Measurements from ENCODE around the gene PUSL1. TPM values are rescaled to one million over a fixed set of nuclear protein-coding genes. Genes with fewer than 3 reads are reported as not detected.

The PUSL1 gene
- total and polyA plus RNA-seq, 2 of the 13 experiments (the other 11 are each of a cell fraction or from before 2014, with no cell fraction given): 8.3 to 22.2 TPM

- TF ChIP-seq ZBTB25 (CRISPR knock-in tag; IDR thresholded peaks at IDR 0.05) (no peak), MBNL3 (CRISPR knock-in tag; conservative IDR thresholded peaks at IDR 0.05) (no peak), KDM5B (CRISPR knock-in tag; IDR thresholded peaks at IDR 0.05; ENCODE audit: borderline replicate concordance) (0 out of 2 replicates have a peak, but pooled peaks have one; percentile 12), ZNF567 (CRISPR knock-in tag; IDR thresholded peaks at IDR 0.05; ENCODE audit: borderline replicate concordance) (no peak), SRSF1 (optimal IDR thresholded peaks at IDR 0.05; ENCODE audit: low read depth, low read length) (no peak), EHMT2 (IDR thresholded peaks at IDR 0.05; ENCODE audit: borderline replicate concordance, low read depth, low read length) (no peak), ARNTL (CRISPR knock-in tag; IDR thresholded peaks at IDR 0.05) (no peak), ZNF224 (CRISPR knock-in tag; IDR thresholded peaks at IDR 0.05) (peak; percentile 4; the same call in 1 of the 2 replicates), FOXA3 (CRISPR knock-in tag; IDR thresholded peaks at IDR 0.05) (no peak), EZH2 (conservative IDR thresholded peaks at IDR 0.05; ENCODE audit: low read depth, low read length) (no peak), HMG20B (CRISPR knock-in tag; conservative IDR thresholded peaks at IDR 0.05) (no peak), ZFY (CRISPR knock-in tag; IDR thresholded peaks at IDR 0.05) (peak; percentile 12; the same call in 1 of the 2 replicates), CCDC6 (CRISPR knock-in tag; IDR thresholded peaks at IDR 0.05) (peak; percentile 38; the same call in 1 of the 2 replicates), CREM (IDR thresholded peaks at IDR 0.05) (no peak), CREM (CRISPR knock-in tag; IDR thresholded peaks at IDR 0.05) (no peak; the same call in 1 of the 2 replicates), BRD4 (CRISPR knock-in tag; IDR thresholded peaks at IDR 0.05) (no peak), ZNF777 (CRISPR knock-in tag; IDR thresholded peaks at IDR 0.05) (peak; percentile 74; the same call in 1 of the 2 replicates), ZNF251 (CRISPR knock-in tag; IDR thresholded peaks at IDR 0.05) (no peak), SRY (CRISPR knock-in tag; IDR thresholded peaks at IDR 0.05) (peak; percentile 34; the same call in 1 of the 2 replicates), ZNF354B (CRISPR knock-in tag; IDR thresholded peaks at IDR 0.05) (no peak)
Measured at GRCh38 chr1:1308756-1309250, 406 bp downstream of the PUSL1 start (continued).

Measured in HepG2 (cell line).